Neural cell (in vitro differentiated cells): ENCODE data around the gene GNAL.

ENCODE experiments used
- EP300 ChIP-seq: fragments of 450-650 bp; conservative IDR thresholded peaks from 2 replicates; pipeline ENCODE4 v1.6.1; 2014; ENCODE audit warnings: antibody characterized with exemption, mild to moderate bottlenecking, moderate library complexity; ENCODE audit not compliant: poor library complexity, severe bottlenecking
- POLR2AphosphoS5 ChIP-seq: IDR thresholded peaks from 2 replicates; pipeline ENCODE4 v1.6.1; 2012
- REST ChIP-seq: IDR thresholded peaks from 2 replicates; pipeline ENCODE4 v1.6.1; 2012; ENCODE audit warnings: borderline replicate concordance
- TAF1 ChIP-seq: IDR thresholded peaks from 2 replicates; pipeline ENCODE4 v1.6.1; 2012; ENCODE audit warnings: low read depth
- TF ChIP-seq, protein P1 (sequence below): fragments of 450-650 bp; IDR thresholded peaks from 2 replicates; pipeline ENCODE4 v1.5.1; 2014; ENCODE audit warnings: antibody characterized with exemption, mild to moderate bottlenecking, moderate library complexity; ENCODE audit not compliant: poor library complexity, severe bottlenecking

DNA sequence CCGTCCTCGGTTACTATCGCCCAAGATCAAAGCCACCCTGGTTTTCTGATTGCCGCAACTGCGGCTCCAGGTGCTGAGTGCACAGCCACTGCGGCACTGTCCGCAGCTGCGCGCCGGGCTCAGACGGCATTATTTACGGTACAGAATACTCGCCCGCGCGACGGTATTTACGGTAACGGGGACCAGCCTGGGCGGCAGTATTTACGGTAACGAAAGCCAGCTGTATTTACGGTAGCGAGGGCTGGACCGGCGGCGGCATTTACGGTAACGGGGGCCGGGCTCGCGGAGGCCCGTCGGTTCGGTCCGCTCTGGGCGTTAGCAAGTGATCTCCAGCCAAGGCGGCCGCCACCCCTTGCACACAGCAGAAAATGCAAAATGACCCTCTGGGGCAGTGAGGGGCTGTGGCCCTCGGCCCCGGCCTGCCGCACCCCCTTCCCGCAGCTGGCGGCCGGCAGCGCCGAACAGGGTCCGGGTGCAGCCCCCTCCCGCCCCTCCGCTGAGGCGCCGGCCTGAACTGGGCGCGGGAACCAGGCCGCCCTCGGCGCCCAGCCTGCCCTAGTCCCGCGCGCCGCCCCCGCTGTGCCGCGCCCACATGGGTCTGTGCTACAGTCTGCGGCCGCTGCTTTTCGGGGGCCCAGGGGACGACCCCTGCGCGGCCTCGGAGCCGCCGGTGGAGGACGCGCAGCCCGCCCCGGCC is at the start of gene GNAL:
- TF ChIP-seq, protein P1, sequence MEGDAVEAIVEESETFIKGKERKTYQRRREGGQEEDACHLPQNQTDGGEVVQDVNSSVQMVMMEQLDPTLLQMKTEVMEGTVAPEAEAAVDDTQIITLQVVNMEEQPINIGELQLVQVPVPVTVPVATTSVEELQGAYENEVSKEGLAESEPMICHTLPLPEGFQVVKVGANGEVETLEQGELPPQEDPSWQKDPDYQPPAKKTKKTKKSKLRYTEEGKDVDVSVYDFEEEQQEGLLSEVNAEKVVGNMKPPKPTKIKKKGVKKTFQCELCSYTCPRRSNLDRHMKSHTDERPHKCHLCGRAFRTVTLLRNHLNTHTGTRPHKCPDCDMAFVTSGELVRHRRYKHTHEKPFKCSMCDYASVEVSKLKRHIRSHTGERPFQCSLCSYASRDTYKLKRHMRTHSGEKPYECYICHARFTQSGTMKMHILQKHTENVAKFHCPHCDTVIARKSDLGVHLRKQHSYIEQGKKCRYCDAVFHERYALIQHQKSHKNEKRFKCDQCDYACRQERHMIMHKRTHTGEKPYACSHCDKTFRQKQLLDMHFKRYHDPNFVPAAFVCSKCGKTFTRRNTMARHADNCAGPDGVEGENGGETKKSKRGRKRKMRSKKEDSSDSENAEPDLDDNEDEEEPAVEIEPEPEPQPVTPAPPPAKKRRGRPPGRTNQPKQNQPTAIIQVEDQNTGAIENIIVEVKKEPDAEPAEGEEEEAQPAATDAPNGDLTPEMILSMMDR, result peak; percentile 4
- peak; percentile 57 for TF ChIP-seq POLR2AphosphoS5
- TF ChIP-seq EP300, result peak; percentile 59
- TF ChIP-seq REST, result no peak
- peak; percentile 10 for TF ChIP-seq TAF1
